Smooth muscle cell (in vitro differentiated cells): ENCODE results near the gene CARMIL1. TPM values are rescaled to one million over a fixed set of nuclear protein-coding genes. Genes with fewer than 3 reads are reported as not detected.

Source experiments
- DNase-seq: peaks from one replicate; lab custom pipeline; 2025; ENCODE audit not compliant: unreplicated experiment; lab: John Stamatoyannopoulos, UW
- H2AFZ ChIP-seq: fragments of 200-600 bp; sonication (generic); 2 replicates; pipeline ENCODE4 v1.6.0; 2016; ENCODE audit warnings: antibody characterized with exemption, low read depth, mild to moderate bottlenecking
- H3F3A ChIP-seq: fragments of 200-600 bp; sonication (generic); 2 replicates; pipeline ENCODE4 v1.6.0; 2017; ENCODE audit warnings: antibody characterized with exemption, low read depth
- H3K27ac ChIP-seq: fragments of 200-600 bp; sonication (generic); 2 replicates; pipeline ENCODE4 v1.5.1; 2016; ENCODE audit warnings: low read depth, mild to moderate bottlenecking
- H3K27me3 ChIP-seq: fragments of 200-600 bp; sonication (generic); 2 replicates; pipeline ENCODE4 v1.6.1; 2016; ENCODE audit warnings: low read depth, mild to moderate bottlenecking
- H3K36me3 ChIP-seq: fragments of 200-600 bp; sonication (generic); 2 replicates; pipeline ENCODE4 v1.5.1; 2016; ENCODE audit warnings: low read depth
- H3K4me1 ChIP-seq: fragments of 200-600 bp; sonication (generic); 2 replicates; pipeline ENCODE4 v1.5.1; 2016; ENCODE audit warnings: low read depth
- H3K4me2 ChIP-seq: fragments of 200-600 bp; sonication (generic); 2 replicates; pipeline ENCODE4 v1.6.0; 2016; ENCODE audit warnings: mild to moderate bottlenecking
- H3K4me3 ChIP-seq: fragments of 200-600 bp; sonication (generic); 2 replicates; pipeline ENCODE4 v1.5.1; 2016; ENCODE audit warnings: mild to moderate bottlenecking
- H3K79me2 ChIP-seq: fragments of 200-600 bp; sonication (generic); 2 replicates; pipeline ENCODE4 v1.6.0; 2016; ENCODE audit warnings: low read depth, mild to moderate bottlenecking
- H3K9ac ChIP-seq: fragments of 200-600 bp; sonication (generic); 2 replicates; pipeline ENCODE4 v1.6.0; 2016; ENCODE audit warnings: low read depth
- H3K9me3 ChIP-seq: fragments of 200-600 bp; sonication (generic); replicated peaks from 2 replicates; pipeline ENCODE4 v1.5.1; 2016; ENCODE audit warnings: low read depth
- H4K20me1 ChIP-seq: fragments of 200-600 bp; sonication (generic); 2 replicates; pipeline ENCODE4 v1.6.0; 2016; ENCODE audit warnings: low read depth
- WGBS: methylation state at CpG from one replicate; pipeline ENCODE4 v1.1.7; 2016; ENCODE audit warnings: low lambda C conversion rate; 5-methylcytosine and 5-hydroxymethylcytosine counted together
- polyA plus RNA-seq: library from polyadenylated mRNA; unstranded; fragments of >200 nt; fragmentation: Nextera tagmentation; extraction: Ambion mirVana; gene quantifications from 2 replicates; pipeline ENCODE4 v1.2.1, GENCODE V29; 2016
- total RNA-seq: library from RNA; depleted of rRNA; stranded (reverse); fragments of >200 nt; gene quantifications from 2 replicates; pipeline ENCODE4 v1.2.3, GENCODE V29; 2014
- TF ChIP-seq, protein P1 (sequence below): fragments of 200-600 bp; sonication (generic); IDR thresholded peaks from 2 replicates; pipeline ENCODE4 v1.5.1; 2017; ENCODE audit warnings: borderline replicate concordance, mild to moderate bottlenecking, antibody characterized with exemption; ENCODE audit not compliant: insufficient read depth, poor library complexity, severe bottlenecking

Gene CARMIL1
- total and polyA plus RNA-seq, 2 experiments from 2014 or later = 7.6 to 24.1 TPM

DNA sequence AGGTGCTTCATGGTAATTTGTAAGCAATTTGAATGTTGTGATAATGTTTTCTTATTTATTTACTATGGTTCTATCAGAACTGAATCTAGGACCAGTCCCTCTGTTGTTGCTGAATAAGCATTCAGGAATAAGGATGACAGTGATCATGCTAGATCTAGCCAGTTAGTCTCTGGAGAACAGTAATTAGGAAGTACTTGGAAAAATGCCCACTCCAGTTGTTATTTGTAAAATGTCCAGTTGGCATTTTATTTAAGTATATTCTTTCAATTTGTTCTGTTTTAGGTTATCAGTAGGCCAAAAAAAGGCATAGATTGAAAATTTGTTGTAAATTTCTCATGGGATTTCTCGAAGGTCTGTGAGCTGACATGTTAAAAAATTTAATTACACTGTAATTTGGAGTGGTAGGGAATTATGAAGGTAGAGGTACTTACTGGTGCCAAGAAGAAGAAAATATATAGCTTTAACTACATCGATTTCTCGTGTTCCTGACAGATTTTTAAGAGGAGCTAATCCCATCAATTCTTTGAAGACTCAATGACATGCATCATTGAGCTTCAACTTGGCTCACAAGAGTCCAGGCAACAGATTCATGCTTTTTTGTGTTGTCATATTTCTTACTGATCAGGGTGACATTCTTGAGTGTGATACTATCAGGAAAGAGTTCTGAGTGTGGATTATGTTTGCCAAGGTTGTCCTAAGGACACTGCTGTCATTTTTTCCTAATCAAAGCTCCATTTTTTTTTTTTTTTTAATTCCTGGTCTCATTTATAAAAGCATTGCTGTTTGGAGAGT lies 177.3 kb downstream of the CARMIL1 start:
- DNase-seq = no peak
- Histone ChIP-seq H3K4me3 (no peak overlapping the region), H4K20me1 (no peaks in the 10 kb centered on the region), H3K27me3 (no peaks in the 10 kb centered on the region), H3K79me2 (no peaks in the 10 kb centered on the region), H3K9ac (no peak overlapping the region), H3F3A (no peaks in the 10 kb centered on the region), H2AFZ (no peak overlapping the region), H3K4me1 (no peaks in the 10 kb centered on the region), H3K27ac (no peak overlapping the region), H3K9me3 (no peaks in the 10 kb centered on the region), H3K36me3 (no peaks in the 10 kb centered on the region), H3K4me2 (no peak overlapping the region)
- WGBS = 87% methylated on average over 3 of the region's 3 CpGs
- TF ChIP-seq, protein P1, sequence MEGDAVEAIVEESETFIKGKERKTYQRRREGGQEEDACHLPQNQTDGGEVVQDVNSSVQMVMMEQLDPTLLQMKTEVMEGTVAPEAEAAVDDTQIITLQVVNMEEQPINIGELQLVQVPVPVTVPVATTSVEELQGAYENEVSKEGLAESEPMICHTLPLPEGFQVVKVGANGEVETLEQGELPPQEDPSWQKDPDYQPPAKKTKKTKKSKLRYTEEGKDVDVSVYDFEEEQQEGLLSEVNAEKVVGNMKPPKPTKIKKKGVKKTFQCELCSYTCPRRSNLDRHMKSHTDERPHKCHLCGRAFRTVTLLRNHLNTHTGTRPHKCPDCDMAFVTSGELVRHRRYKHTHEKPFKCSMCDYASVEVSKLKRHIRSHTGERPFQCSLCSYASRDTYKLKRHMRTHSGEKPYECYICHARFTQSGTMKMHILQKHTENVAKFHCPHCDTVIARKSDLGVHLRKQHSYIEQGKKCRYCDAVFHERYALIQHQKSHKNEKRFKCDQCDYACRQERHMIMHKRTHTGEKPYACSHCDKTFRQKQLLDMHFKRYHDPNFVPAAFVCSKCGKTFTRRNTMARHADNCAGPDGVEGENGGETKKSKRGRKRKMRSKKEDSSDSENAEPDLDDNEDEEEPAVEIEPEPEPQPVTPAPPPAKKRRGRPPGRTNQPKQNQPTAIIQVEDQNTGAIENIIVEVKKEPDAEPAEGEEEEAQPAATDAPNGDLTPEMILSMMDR = no peak

DNA sequence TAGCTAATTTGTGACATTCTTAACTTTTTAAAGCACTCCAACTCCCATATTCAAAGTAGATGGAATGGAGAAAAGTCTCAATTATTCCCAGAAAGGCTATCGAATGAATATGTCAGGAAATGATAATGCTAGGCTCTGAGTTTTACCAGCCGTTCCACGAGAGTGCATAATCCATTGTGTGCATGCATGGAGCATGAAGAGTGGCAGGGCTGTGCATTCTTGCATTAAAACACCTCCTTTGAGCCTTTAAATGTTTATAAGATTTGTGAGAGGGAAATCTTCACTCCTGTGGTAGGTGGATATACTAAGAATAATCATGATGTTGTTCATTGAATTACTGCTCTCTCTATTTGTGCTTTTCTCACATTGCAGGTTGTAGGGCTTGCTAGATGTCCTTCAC lies 178.3 kb downstream of the CARMIL1 start:
- DNase-seq = no peak
- Histone ChIP-seq H3F3A (no peaks in the 10 kb centered on the region), H3K36me3 (no peaks in the 10 kb centered on the region), H3K4me3 (no peak overlapping the region), H3K4me1 (peaks cover 7% of the 10 kb centered on the region), H3K4me2 (no peak overlapping the region), H3K79me2 (no peaks in the 10 kb centered on the region), H3K9ac (no peak overlapping the region), H3K9me3 (no peaks in the 10 kb centered on the region), H3K27me3 (no peaks in the 10 kb centered on the region), H2AFZ (no peak overlapping the region), H4K20me1 (no peaks in the 10 kb centered on the region), H3K27ac (no peak overlapping the region)
- WGBS = 91% methylated on average over 3 of the region's 3 CpGs
- TF ChIP-seq, protein P1 = no peak

DNA sequence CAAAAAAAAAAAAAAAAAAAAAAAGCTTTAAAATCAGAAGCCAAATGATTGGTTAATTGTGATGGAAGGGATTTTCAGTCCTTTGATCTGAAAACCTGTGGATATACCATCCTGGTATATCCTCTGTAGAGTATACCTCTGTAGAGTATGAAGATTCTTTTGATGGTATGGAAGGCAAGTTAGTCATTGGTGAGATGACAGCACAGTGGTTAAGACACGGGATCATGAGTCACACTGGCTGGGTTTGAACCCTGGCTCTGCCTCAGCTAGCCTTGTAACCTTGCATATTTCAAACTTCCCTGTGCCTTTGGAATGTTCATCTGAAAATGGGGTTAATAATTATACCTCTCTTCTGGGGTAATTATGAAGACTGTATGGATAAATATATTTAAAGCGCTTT lies 179.3 kb downstream of the CARMIL1 start:
- TF ChIP-seq, protein P1 = no peak
- no peak overlapping the region for H3K4me2 ChIP-seq
- H3K9ac ChIP-seq = no peak overlapping the region
- no peaks in the 10 kb centered on the region for H4K20me1 ChIP-seq
- H3K27ac ChIP-seq = peak overlapping the region; percentile 61
- no peak overlapping the region for H2AFZ ChIP-seq
- no peaks in the 10 kb centered on the region for H3K36me3 ChIP-seq
- no peaks in the 10 kb centered on the region for H3K79me2 ChIP-seq
- no peak for DNase-seq
- H3K27me3 ChIP-seq = no peaks in the 10 kb centered on the region
- H3K4me1 ChIP-seq = peaks cover 16% of the 10 kb centered on the region
- WGBS = 55% methylated on average over 2 of the region's 2 CpGs
- H3K9me3 ChIP-seq = no peaks in the 10 kb centered on the region
- no peak overlapping the region for H3K4me3 ChIP-seq
- H3F3A ChIP-seq = no peaks in the 10 kb centered on the region
